IPS DF 4.7 (cell line): ENCODE measurements around the gene ZNF563.

ENCODE experiments used
- DNase-seq: peaks from one replicate; pipeline ENCODE4 v3.0.0-alpha.2; 2013; ENCODE audit warnings: low spot score; ENCODE audit errors: extremely low read depth

The ZNF563 gene

GRCh38 chr19:12294249-12295158 is 38.9 kb downstream of the ZNF563 start, which contains the start of gene ZNF44:
Gene ZNF44, minus strand, starts transcription at chr19:12294883. Its CDS starts 189 bp downstream, at chr19:12294694.
- DNase-seq = peak; percentile 97

DNA sequence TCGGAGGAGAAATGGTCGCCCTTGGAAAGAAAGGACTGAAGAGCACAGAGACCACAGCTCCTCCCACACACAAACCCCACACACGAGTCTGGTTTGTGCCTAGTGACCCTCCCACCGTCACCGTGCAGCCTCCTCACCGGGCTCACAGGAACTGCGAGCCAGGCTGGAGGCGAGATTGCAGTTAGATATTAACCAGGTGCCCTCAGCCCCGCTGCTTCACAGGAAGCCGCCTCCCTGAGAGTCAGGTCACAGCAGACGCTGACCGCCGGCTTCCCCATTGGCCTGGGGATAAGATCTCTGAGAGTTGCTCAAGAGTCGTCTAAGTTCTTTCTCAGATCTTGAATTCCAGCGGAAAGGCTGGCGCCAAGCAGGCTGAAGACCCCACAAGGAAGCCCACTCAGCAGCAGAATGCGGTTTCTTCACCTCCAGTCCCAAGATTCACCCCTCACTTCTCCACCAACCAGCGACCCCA is 39.6 kb downstream of the ZNF563 start:
- DNase-seq = no peak

- no peak for DNase-seq
Measured at GRCh38 chr19:12289790-12290065, 43.7 kb downstream of the ZNF563 start.

DNA sequence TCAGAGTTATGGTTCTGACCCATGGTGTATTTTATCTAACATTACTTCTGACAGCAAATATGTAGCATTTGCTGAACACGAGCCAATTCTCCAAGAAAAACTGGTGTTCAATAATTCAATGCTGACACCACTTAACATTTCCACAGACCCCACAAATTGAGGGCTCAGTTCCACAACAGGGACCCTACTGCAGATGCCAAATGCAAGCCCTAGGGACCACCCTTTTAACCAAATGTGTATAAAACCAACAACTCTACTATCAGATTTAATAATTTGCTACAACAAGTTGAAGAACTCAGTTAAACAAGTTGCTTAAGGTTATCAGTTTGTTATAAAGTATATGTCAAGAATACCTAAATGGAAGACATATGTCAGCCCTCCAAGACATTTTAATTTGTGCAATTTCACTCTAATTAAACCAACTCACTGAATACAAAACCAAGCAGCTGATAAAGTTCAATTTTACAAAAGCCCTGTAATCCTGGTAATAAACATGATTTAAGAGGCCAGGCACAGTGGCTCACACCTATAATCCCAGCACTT is 45.4 kb downstream of the ZNF563 start:
- DNase-seq = no peak

DNA sequence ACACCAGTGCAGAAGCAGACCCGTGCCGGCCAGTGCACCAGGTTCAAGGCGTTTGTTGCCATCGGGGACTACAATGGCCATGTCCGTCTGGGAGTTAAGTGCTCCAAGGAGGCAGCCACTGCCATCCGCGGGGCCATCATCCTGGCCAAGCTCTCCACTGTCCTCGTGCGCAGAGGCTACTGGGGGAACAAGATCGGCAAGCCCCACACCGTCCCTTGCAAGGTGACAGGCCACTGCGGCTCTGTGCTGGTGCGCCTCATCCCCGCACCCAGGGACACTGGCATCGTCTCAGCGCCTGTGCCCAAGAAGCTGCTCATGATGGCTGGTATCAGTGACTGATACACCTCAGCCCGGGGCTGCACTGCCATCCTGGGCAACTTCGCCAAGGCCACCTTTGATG is 48.8 kb downstream of the ZNF563 start:
- DNase-seq = no peak

DNA sequence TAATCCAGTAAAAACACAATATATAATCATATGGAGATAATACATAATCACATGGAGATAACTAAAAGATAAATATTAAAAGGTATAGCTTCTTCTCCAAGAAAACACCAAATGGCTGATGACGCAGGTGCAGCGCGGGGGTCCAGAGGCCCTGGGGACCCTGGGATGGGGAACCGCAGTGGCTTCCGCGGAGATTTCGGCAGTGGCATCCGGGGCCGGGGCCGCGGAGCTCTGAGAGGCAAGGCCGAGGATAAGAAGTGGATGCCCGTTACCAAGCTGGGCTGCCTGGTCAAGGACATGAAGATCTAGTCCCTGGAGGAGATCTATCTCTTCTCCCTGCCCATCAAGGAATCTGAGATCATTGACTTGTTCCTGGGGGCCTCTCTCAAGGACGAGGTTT is 49.2 kb downstream of the ZNF563 start:
- no peak for DNase-seq

- DNase-seq = no peak
Measured at GRCh38 chr19:12278713-12279112, 54.7 kb downstream of the ZNF563 start.

GRCh38 chr19:12272980-12273901 is 60.2 kb downstream of the ZNF563 start:
- no peak for DNase-seq

DNA sequence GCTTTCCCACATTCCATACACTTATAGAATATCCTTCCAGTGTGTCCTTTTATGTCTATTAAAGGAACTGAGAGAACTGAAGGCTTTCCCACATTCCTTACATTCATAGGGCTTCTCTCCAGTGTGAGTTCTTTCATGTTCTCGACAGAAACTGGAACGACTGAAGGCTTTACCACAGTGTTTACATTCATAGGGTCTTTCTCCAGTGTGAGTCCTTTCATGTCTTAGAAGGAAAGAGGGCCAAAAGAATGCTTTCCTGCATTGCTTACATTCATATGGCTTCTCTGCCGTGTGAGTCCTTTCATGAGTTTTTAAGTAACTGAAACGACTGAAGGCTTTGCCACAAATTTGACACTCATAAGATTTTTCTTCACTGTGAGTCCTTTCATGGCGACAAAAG is 61.0 kb downstream of the ZNF563 start:
- no peak for DNase-seq

GRCh38 chr19:12270854-12271253 is 62.6 kb downstream of the ZNF563 start:
- no peak for DNase-seq
